Midbrain (tissue), 1 donor: ENCODE data around the gene ZNF74.
"Not testable (repeated sequence)": the region's sequence is repeated elsewhere in the genome, so short reads cannot be mapped to it uniquely, and the experiment has no call there.

Source experiments
- DNase-seq: peaks from one replicate; lab custom pipeline; 2025; lab: John Stamatoyannopoulos, UW

ZNF74 gene

GRCh38 chr22:20376281-20376680, 17.7 kb upstream of the ZNF74 start:
- not testable (repeated sequence) for DNase-seq

DNA sequence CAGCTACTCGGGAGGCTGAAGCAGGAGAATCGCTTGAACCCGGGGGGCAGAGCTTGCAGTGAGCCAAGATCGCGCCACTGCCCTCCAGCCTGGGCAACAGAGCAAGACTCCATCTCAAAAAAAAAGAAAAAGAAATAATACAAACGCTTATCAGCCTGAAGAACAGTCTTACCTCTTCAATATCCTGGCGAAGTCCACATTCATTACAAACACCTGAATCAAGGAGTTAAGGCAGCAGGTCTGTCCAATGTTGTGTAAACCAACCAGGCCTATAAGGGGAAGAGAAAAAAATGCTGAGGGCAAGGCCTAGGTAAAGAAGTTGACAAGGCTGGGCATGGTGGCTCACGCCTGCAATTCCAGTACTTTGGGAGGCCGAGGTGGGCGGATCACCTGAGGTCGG, 17.0 kb upstream of the ZNF74 start:
- not testable (repeated sequence) for DNase-seq

- no peak for DNase-seq
These were observed 15.8 kb upstream of the ZNF74 start for GRCh38 chr22:20378110-20378509.

DNA sequence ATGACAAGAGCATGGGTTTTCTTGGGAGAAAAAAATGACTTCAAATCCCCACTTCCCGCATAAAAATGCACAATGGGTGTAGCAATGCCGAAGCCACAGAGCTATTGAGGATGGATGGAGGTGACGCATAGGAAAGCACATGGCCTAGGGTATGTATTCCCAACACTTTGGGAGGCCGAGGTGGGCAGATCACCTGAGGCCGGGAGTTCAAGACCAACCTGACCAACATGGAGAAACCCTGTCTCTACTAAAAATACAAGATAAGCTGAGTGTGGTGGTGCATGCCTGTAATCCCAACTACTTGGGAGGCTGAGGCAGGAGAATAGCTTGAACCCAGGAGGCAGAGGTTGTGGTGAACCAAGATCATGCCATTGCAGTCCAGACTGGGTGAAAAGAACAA, 15.3 kb upstream of the ZNF74 start:
- DNase-seq, result not testable (repeated sequence)

GRCh38 chr22:20380486-20380885, 13.5 kb upstream of the ZNF74 start:
- no peak for DNase-seq

- no peak for DNase-seq
These were observed 10.4 kb upstream of the ZNF74 start for GRCh38 chr22:20383538-20383937.

DNA sequence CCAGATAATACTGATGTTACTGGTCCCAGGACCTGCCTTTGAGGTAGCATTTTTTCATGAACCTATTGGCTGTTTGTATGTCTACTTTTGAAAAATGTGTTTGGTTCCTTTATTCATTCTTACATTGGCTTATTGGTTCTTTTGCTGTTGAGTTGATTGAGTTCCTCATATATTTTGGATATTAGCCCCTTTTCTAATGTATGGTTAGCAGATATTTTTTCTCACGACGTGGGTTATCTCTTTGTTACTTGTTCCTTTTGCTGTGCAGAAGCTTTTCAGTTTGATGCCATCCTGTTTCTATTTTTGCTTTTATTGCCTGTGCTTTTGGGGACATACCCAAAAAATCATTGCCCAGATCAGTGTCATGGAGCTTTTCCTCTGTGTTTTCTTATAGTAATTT, 9.8 kb upstream of the ZNF74 start:
- no peak for DNase-seq

DNA sequence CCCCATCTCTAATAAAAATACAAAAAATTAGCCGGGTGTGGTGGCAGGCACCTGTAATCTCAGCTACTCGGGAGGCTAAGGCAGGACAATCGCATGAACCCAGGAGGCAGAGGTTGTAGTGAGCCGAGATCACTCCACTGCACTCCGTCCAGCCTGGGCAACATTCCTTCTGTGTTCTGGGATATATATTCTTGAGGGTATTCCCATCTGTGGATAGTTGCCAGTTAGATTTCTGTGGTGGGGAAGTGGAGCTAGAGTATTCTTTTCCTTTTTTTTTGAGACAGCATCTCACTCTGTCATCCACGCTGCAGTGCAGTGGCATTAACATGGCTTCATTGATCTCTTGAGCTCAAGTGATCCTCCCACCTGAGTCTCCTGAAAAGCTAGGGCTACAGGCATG, 9.1 kb upstream of the ZNF74 start:
- DNase-seq, result no peak

GRCh38 chr22:20386336-20386735, 7.6 kb upstream of the ZNF74 start:
- DNase-seq, result no peak

DNA sequence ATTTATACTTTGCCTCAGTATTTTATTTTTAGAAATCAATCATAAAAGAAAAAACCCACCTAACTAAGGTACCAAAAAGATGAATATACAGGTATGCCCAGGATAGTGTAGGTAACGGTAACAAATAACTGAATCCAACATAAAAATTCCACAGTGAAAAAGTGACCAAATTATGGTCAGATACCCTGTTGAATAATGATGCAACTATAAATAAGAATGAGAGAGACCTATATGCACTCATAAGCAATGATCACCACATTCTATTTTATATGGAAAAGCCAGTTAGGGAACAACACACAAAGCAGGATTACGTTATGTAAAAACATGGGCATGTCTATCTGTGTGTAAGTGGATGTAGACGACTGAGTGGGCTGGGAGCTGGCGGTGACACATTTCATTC, 7.0 kb upstream of the ZNF74 start:
- DNase-seq, result no peak

DNA sequence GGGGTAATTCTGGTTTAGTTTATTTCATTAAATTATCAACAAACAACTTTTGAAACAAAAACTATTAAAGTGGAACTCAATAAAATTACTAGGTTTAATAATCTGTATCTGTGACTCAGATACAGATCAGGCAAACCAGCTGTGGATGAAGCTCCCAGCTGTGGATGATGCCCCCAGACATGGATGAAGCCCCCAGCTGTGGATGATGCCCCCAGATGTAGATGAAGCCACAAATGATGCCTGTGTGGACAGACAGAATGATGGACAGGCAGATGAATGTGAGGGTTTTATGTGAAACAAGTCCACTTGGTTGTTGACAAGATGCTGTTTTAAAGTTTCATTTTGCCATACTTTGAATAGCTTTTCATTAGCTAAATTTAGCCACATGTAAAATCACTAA, 5.8 kb upstream of the ZNF74 start:
- DNase-seq, result no peak

- DNase-seq, result no peak
These were observed 4.7 kb upstream of the ZNF74 start for GRCh38 chr22:20389288-20389687.

GRCh38 chr22:20390394-20390907, 3.5 kb upstream of the ZNF74 start:
- no peak for DNase-seq

DNA sequence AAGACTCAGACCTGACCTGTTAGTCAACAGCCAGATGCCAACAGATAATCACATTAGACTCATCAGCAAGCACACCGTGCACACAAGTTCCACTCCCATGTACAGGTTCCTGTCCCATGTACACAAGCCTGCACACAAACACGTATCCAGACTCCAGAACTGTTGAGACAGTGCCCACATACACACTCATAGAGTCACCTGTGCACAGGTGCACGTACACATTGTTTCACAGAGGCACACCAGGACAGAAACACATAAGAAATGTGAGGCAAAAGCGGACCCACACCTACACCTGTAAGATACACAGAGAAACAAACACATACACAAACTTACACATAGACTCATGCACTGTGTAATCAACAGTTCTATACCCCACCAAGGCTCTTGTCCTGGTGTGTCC, 2.7 kb upstream of the ZNF74 start:
- DNase-seq, result no peak

DNA sequence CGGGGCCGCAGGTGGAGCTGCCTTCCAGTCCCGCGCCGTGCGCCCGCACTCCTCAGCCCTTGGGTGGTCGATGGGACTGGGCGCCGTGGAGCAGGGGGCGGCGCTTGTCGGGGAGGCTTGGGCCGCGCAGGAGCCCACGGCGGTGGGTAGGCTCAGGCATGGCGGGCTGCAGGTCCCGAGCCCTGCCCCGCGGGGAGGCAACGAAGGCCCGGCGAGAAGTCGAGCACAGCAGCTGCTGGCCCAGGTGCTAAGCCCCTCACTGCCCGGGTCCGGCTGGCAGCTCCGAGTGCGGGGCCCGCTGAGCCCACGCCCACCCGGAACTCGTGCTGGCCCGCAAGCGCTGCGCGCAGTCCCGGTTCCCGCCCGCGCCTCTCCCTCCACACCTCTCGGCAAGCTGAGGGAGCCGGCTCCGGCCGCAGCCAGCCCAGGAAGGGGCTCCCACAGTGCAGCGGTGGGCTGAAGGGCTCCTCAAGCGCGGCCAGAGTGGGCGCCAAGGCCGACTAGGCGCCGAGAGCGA, 1.5 kb upstream of the ZNF74 start:
- DNase-seq, result not testable (repeated sequence)

GRCh38 chr22:20392983-20393704, 807 bp upstream of the ZNF74 start:
- no peak for DNase-seq

GRCh38 chr22:20395181-20395906, 1.4 kb downstream of the ZNF74 start:
- DNase-seq, result no peak

DNA sequence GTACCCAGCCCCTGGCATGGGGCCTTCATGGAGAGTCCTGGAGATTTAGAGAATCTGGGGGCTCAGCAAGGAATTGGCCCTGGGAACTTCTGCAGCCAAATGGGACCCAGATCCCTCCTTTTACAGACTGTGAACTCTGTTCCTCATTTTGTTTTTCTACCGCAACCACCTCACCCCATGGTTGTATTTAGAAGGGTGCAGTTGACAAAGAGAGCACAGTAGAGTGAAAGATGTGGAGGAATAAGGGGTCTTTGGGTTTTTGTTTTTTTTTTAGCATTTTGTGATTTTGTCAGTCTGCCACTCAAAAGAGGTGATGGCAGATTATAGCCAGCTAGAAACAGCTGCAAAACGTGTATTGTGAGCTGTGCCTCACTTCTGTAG, 1.9 kb downstream of the ZNF74 start:
- DNase-seq, result no peak

- no peak for DNase-seq
These were observed 2.7 kb downstream of the ZNF74 start for GRCh38 chr22:20396639-20397038.

DNA sequence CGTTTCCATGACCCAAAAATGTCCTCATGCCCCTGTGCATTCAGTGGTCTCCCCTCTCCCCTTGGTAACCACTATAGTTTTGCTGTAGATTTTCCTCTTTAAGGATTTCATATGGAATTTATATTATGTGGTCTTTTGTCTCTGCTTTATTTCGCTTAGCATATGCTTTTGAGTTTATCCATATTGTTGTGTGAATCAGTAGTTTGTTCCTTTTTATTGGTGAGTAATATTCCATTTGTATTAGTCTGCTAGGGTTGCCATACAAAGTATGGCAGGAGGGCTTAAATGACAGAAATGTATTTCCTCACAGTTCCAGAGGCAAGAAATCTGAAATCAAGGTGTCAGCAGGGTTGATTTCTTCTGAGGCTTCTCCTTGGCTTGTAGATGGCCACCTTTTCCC, 3.5 kb downstream of the ZNF74 start:
- no peak for DNase-seq

DNA sequence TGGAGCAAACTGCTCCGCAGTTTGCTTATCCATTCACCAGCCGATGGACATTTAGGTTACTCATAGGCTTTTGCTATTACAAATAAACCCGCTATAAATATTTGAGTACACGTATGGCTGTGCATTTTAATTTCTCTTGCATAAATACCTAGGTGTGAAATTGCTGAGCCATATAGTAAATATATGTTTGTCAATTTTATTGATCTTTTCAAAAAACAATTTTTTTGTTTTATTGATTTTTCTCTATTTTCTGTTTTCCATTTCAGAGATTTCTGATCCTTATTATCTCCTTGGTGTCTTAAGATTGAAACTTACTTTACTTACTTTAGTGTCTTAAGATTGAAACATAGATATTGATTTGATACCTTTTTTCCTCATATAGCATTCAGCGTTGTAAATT, 4.5 kb downstream of the ZNF74 start:
- DNase-seq, result no peak

- no peak for DNase-seq
These were observed 6.1 kb downstream of the ZNF74 start for GRCh38 chr22:20399866-20400605.
